Endometrium (tissue), 2 donors: Measurements from ENCODE around the gene TMEM273.

ENCODE experiments used
- FAIRE-seq: peaks from 2 replicates; lab custom pipeline; 2012; peaks lifted over from hg19 to GRCh38; lab: Jason Lieb, UNC
- donor health status: control.
- donor health status: control.

Gene TMEM273

GRCh38 chr10:49115015-49115795 is 73.0 kb downstream of the TMEM273 start, which contains the start of gene VSTM4:
TSS of gene VSTM4 (minus strand) at chr10:49115522. CDS start at chr10:49115485, 37 bp downstream.
- no peak for FAIRE-seq

GRCh38 chr10:49114718-49115014 is 73.5 kb downstream of the TMEM273 start:
- no peak for FAIRE-seq

GRCh38 chr10:49113741-49114141 is 74.5 kb downstream of the TMEM273 start:
- no peak for FAIRE-seq

- FAIRE-seq = no peak
These were observed 75.3 kb downstream of the TMEM273 start for GRCh38 chr10:49112851-49113250.

GRCh38 chr10:49112098-49112497 is 76.1 kb downstream of the TMEM273 start:
- no peak for FAIRE-seq

GRCh38 chr10:49111320-49111698 is 76.9 kb downstream of the TMEM273 start:
- no peak for FAIRE-seq

GRCh38 chr10:49110684-49111319 is 77.4 kb downstream of the TMEM273 start:
- FAIRE-seq = no peak

- FAIRE-seq = peak; percentile 90
These were observed 78.4 kb downstream of the TMEM273 start for GRCh38 chr10:49109669-49110340.

- FAIRE-seq = no peak
These were observed 79.5 kb downstream of the TMEM273 start for GRCh38 chr10:49108656-49109055.

- FAIRE-seq = no peak
These were observed 80.3 kb downstream of the TMEM273 start for GRCh38 chr10:49107887-49108267.

GRCh38 chr10:49107111-49107886 is 80.9 kb downstream of the TMEM273 start:
- no peak for FAIRE-seq

GRCh38 chr10:49106451-49106850 is 81.7 kb downstream of the TMEM273 start:
- FAIRE-seq = no peak

GRCh38 chr10:49105076-49105475 is 83.1 kb downstream of the TMEM273 start:
- no peak for FAIRE-seq
